Fibroblast of skin of right quadriceps (primary cell): ENCODE data around the gene GNG7.
"Not testable (repeated sequence)": the region's sequence is repeated elsewhere in the genome, so short reads cannot be mapped to it uniquely, and the experiment has no call there.

Experiments used
- DNase-seq: peaks from one replicate; pipeline ENCODE4 v3.0.0-alpha.2; 2013

Gene GNG7

GRCh38 chr19:2668175-2668763 lies 34.2 kb downstream of the GNG7 start:
- DNase-seq: no peak

GRCh38 chr19:2667349-2667748 lies 35.1 kb downstream of the GNG7 start:
- DNase-seq: not testable (repeated sequence)

GRCh38 chr19:2666344-2666994 lies 36.0 kb downstream of the GNG7 start:
- no peak for DNase-seq

GRCh38 chr19:2665103-2665502 lies 37.4 kb downstream of the GNG7 start:
- DNase-seq: no peak

GRCh38 chr19:2663920-2664571 lies 38.4 kb downstream of the GNG7 start:
- DNase-seq: no peak

GRCh38 chr19:2661615-2662014 lies 40.9 kb downstream of the GNG7 start:
- DNase-seq: no peak

- DNase-seq: no peak
These were observed 42.5 kb downstream of the GNG7 start for GRCh38 chr19:2659856-2660432.

GRCh38 chr19:2656533-2656932 lies 46.0 kb downstream of the GNG7 start:
- DNase-seq: no peak

- no peak for DNase-seq
These were observed 48.5 kb downstream of the GNG7 start for GRCh38 chr19:2653710-2654707.

- DNase-seq: no peak
These were observed 49.3 kb downstream of the GNG7 start for GRCh38 chr19:2653218-2653617.

- no peak for DNase-seq
These were observed 49.9 kb downstream of the GNG7 start for GRCh38 chr19:2652504-2653099.

GRCh38 chr19:2651002-2651733 lies 51.3 kb downstream of the GNG7 start:
- not testable (repeated sequence) for DNase-seq

- DNase-seq: no peak
These were observed 52.0 kb downstream of the GNG7 start for GRCh38 chr19:2650515-2650914.

GRCh38 chr19:2648528-2648937 lies 54.0 kb downstream of the GNG7 start:
- DNase-seq: peak; percentile 56

- no peak for DNase-seq
These were observed 54.4 kb downstream of the GNG7 start for GRCh38 chr19:2648099-2648498.

- DNase-seq: no peak
These were observed 55.5 kb downstream of the GNG7 start for GRCh38 chr19:2646866-2647535.

- DNase-seq: no peak
These were observed 56.7 kb downstream of the GNG7 start for GRCh38 chr19:2645826-2646225.

- DNase-seq: not testable (repeated sequence)
These were observed 59.3 kb downstream of the GNG7 start for GRCh38 chr19:2643123-2643737.

GRCh38 chr19:2641332-2641698 lies 61.2 kb downstream of the GNG7 start:
- no peak for DNase-seq

GRCh38 chr19:2640563-2641331 lies 61.7 kb downstream of the GNG7 start:
- DNase-seq: no peak
